ENCODE measurements around the gene PTPRE.

PTPRE gene

GRCh38 chr10:128083191-128083895 is 176.4 kb downstream of the PTPRE start (continued):
- no peak for TF ChIP-seq CSRNP3 (CRISPR knock-in tag; IDR thresholded peaks at IDR 0.05)

DNA sequence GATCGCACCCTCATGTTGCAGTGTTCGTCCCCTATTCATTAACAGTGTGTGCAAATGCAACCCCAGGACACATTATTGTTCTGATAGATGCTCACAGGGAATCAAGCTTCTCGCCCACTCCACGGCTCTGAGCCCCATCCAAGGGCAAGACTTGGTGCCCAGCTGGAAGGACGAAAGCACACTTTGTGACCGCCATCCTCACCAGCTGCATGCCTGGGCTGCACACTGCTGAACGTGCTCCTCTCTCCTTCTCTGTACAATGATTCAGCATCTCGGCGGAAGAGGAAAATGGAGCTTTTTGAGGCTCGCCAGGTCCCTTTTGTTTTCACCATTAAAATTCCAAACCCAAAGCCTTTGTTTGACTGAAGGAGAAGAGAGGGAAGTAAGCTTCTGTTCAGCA is 177.5 kb downstream of the PTPRE start:
- no peak for ATAC-seq

DNA sequence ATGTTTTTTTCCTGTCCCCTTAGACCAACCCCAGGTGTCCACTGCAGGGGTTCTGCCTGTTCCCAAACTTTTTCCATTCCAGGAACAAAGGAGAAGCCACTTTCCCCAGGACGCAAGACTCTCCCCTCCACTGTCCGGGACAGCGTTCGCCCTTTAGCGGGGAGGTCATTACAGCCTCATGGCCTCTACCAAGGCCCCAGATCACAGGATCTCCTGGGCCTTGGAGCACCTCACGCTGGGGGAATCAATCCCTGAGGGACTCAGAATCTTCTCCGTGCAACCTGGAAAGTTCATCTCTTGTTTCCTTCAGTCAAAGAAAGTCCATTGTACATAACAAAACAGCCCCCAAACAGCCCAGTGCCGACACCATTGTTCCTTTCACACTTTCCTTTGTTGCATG is 178.1 kb downstream of the PTPRE start:
- ATAC-seq: no peak

More for the DNA sequence above, 177.5 kb downstream of the PTPRE start:
- TF ChIP-seq ZC3H10 (CRISPR knock-in tag; IDR thresholded peaks at IDR 0.05): no peak

DNA sequence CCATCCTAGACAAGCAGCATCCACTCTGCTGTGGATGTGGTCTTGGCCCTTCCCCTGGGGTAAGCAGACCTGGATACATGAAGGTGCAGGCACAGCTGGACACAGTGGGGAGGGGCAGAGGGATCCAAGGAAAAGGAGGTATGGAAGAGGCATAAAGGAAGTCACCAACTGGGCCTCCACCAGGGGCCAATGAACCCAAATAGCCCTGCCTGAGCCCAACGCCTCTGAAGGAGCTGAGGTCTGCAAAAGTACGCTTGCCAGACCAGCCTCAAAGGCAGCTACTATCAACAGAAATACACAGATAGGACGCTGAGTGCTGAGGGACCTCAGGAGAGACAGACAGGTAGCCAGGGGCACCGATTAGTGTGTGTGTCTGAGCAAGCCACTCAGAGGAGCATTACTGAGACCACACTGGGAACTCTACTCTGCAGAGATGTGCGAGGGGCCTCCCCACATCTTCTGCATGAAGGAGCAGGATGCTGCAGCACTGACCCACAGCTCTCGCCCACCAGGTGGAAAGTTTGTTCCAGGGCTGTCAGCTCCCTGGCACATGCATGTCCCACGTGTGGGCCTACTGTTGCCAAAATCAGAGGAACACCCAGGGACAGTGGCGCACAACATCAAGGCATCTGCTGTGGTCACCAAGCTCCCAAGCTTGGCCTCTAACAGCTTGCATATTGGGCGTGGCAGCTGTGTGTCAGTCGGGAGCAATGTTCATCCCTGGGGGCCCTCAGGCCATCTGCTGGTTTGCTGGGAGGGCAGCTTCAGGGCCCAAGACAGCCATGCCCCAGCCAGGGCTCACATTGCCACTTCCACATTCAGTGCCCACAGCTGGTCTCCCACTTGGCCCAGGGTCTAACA is 179.3 kb downstream of the PTPRE start:
- no peak for TF ChIP-seq TCF4 (CRISPR knock-in tag; IDR thresholded peaks at IDR 0.05; ENCODE audit: borderline replicate concordance)
- no peak for TF ChIP-seq ZNF70 (CRISPR knock-in tag; IDR thresholded peaks at IDR 0.05)
- TF ChIP-seq ZFP3 (CRISPR knock-in tag; IDR thresholded peaks at IDR 0.05): no peak
- TF ChIP-seq RARB (CRISPR knock-in tag; IDR thresholded peaks at IDR 0.05): no peak
- TF ChIP-seq ISL1 (CRISPR knock-in tag; IDR thresholded peaks at IDR 0.05): no peak
- no peak for TF ChIP-seq GLIS3 (CRISPR knock-in tag; IDR thresholded peaks at IDR 0.05)
- TF ChIP-seq, protein P1, sequence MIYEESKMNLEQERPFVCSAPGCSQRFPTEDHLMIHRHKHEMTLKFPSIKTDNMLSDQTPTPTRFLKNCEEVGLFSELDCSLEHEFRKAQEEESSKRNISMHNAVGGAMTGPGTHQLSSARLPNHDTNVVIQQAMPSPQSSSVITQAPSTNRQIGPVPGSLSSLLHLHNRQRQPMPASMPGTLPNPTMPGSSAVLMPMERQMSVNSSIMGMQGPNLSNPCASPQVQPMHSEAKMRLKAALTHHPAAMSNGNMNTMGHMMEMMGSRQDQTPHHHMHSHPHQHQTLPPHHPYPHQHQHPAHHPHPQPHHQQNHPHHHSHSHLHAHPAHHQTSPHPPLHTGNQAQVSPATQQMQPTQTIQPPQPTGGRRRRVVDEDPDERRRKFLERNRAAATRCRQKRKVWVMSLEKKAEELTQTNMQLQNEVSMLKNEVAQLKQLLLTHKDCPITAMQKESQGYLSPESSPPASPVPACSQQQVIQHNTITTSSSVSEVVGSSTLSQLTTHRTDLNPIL (CRISPR knock-in tag; IDR thresholded peaks at IDR 0.05; ENCODE audit: low read depth): no peak
- TF ChIP-seq ZC3H10 (CRISPR knock-in tag; IDR thresholded peaks at IDR 0.05): no peak
- no peak for TF ChIP-seq BACH2 (CRISPR knock-in tag; IDR thresholded peaks at IDR 0.05; ENCODE audit: borderline replicate concordance)
- ATAC-seq: peak; percentile 7; the same call in 1 of the 3 replicates

More for the DNA sequence above, 178.1 kb downstream of the PTPRE start:
- TF ChIP-seq OSR1 (CRISPR knock-in tag; IDR thresholded peaks at IDR 0.05) (no peak), CSDC2 (CRISPR knock-in tag; IDR thresholded peaks at IDR 0.05) (no peak), TOX (CRISPR knock-in tag; IDR thresholded peaks at IDR 0.05; ENCODE audit: borderline replicate concordance) (no peak), ZFP3 (CRISPR knock-in tag; IDR thresholded peaks at IDR 0.05) (no peak), RARB (CRISPR knock-in tag; IDR thresholded peaks at IDR 0.05) (no peak), ZC3H10 (CRISPR knock-in tag; IDR thresholded peaks at IDR 0.05) (no peak), BACH2 (CRISPR knock-in tag; IDR thresholded peaks at IDR 0.05; ENCODE audit: borderline replicate concordance) (no peak), ISL1 (CRISPR knock-in tag; IDR thresholded peaks at IDR 0.05) (no peak), ESRRG (CRISPR knock-in tag; IDR thresholded peaks at IDR 0.05) (no peak), PPARA (CRISPR knock-in tag; IDR thresholded peaks at IDR 0.05; ENCODE audit: borderline replicate concordance) (no peak)
- TF ChIP-seq, protein P2, sequence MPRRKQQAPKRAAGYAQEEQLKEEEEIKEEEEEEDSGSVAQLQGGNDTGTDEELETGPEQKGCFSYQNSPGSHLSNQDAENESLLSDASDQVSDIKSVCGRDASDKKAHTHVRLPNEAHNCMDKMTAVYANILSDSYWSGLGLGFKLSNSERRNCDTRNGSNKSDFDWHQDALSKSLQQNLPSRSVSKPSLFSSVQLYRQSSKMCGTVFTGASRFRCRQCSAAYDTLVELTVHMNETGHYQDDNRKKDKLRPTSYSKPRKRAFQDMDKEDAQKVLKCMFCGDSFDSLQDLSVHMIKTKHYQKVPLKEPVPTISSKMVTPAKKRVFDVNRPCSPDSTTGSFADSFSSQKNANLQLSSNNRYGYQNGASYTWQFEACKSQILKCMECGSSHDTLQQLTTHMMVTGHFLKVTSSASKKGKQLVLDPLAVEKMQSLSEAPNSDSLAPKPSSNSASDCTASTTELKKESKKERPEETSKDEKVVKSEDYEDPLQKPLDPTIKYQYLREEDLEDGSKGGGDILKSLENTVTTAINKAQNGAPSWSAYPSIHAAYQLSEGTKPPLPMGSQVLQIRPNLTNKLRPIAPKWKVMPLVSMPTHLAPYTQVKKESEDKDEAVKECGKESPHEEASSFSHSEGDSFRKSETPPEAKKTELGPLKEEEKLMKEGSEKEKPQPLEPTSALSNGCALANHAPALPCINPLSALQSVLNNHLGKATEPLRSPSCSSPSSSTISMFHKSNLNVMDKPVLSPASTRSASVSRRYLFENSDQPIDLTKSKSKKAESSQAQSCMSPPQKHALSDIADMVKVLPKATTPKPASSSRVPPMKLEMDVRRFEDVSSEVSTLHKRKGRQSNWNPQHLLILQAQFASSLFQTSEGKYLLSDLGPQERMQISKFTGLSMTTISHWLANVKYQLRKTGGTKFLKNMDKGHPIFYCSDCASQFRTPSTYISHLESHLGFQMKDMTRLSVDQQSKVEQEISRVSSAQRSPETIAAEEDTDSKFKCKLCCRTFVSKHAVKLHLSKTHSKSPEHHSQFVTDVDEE (CRISPR knock-in tag; IDR thresholded peaks at IDR 0.05): no peak
- TF ChIP-seq, protein P1 (CRISPR knock-in tag; IDR thresholded peaks at IDR 0.05; ENCODE audit: low read depth): no peak

Data from SK-N-SH treated with all-trans-retinoic acid at 6 μM for 48 hours (cell line).